Activated CD4-positive, CD25-positive, alpha-beta regulatory T cell treated with anti-CD3 and anti-CD28 coated beads, Interleukin-2, amount 50 U/mL, for 72 hours (primary cell): Measurements from ENCODE around the gene MRPL9.

Experiments used
- DNase-seq: peaks from one replicate; pipeline ENCODE4 v3.0.0; 2021

MRPL9 gene

GRCh38 chr1:151729157-151729965 lies 33.9 kb downstream of the MRPL9 start:
- no peak for DNase-seq

- DNase-seq = no peak
Observed at GRCh38 chr1:151728151-151729054, 34.9 kb downstream of the MRPL9 start.

GRCh38 chr1:151723726-151724370 lies 39.4 kb downstream of the MRPL9 start:
- DNase-seq = no peak

GRCh38 chr1:151721788-151722510 lies 41.3 kb downstream of the MRPL9 start:
- DNase-seq = no peak

- DNase-seq = no peak
Observed at GRCh38 chr1:151720974-151721787, 42.1 kb downstream of the MRPL9 start, which contains the start of gene RIIAD1. RIIAD1 (plus strand) TSS chr1:151721522; CDS start chr1:151721537, 15 bp downstream.

- DNase-seq = no peak
Observed at GRCh38 chr1:151720554-151720953, 42.7 kb downstream of the MRPL9 start.

GRCh38 chr1:151720125-151720524 lies 43.2 kb downstream of the MRPL9 start:
- no peak for DNase-seq

GRCh38 chr1:151718666-151719065 lies 44.6 kb downstream of the MRPL9 start:
- no peak for DNase-seq

- DNase-seq = no peak
Observed at GRCh38 chr1:151718011-151718431, 45.3 kb downstream of the MRPL9 start.

- DNase-seq = no peak
Observed at GRCh38 chr1:151716771-151717631, 46.3 kb downstream of the MRPL9 start, which contains the start of gene CELF3. CELF3 (minus strand) TSS chr1:151716803; CDS start chr1:151716020, 783 bp downstream.

GRCh38 chr1:151716405-151716762 lies 46.9 kb downstream of the MRPL9 start:
- DNase-seq = no peak

GRCh38 chr1:151715726-151716404 lies 47.4 kb downstream of the MRPL9 start:
- no peak for DNase-seq

- DNase-seq = no peak
Observed at GRCh38 chr1:151714820-151715725, 48.2 kb downstream of the MRPL9 start.

- DNase-seq = no peak
Observed at GRCh38 chr1:151713874-151714273, 49.4 kb downstream of the MRPL9 start.

- DNase-seq = no peak
Observed at GRCh38 chr1:151713044-151713443, 50.3 kb downstream of the MRPL9 start.

GRCh38 chr1:151711951-151712350 lies 51.3 kb downstream of the MRPL9 start:
- no peak for DNase-seq

- no peak for DNase-seq
Observed at GRCh38 chr1:151711044-151711800, 52.1 kb downstream of the MRPL9 start.
